Amniotic stem cell (primary cell): ENCODE results near the gene RFPL4A.

Source experiments
- DNase-seq: peaks from one replicate; lab custom pipeline; 2025; lab: John Stamatoyannopoulos, UW

Gene RFPL4A

DNA sequence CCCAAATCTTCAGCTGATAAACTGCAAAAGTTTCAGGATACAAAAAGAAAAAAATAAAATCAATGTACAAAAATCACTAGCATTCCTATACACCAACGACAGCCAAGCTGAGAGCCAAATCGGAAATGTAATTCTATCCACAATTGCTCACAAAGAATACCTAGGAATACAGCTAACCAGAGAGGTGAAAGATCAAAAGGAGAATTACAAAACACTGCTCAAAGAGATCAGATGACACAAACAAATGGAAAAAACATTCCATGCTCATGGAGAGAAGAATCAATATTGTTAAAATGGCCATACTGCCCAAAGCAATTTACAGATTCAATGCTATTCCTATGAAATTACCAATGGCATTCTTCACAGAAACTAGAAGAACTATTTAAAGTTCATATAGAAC, 43.4 kb downstream of the RFPL4A start:
- no peak for DNase-seq

DNA sequence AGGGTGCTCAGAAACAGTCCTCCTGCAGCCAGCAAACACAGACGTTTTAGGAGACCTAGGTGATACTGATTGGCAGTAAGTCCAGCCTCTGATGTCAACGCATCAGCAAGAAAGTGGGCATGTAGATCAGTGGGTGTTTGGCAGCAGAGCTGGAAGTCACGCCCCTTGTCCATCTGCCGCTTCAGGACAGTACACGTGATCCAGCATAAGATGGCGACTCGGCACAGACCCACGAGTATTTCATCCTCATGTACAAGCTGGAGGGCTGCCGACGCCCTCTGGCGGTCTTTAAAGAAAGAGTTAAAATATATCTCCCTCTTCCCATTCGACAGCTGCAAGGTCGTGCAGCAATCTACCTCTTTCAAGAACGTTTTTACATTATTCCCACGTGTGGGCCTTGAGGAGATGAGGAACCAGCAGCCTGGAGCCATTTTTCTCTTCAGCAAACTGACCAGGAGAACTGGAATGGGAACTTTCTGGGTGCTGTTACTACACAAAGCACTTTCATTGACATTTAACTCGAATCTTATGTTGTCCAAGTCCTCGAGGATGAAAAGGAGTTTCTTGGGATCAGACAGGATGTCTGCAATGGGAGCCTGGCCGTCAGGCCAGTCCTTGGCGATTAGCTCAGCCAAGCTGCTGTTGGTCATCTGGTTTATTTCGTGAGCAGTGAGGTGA, 50.6 kb downstream of the RFPL4A start:
- DNase-seq, result no peak

GRCh38 chr19:55811340-55811739, 52.4 kb downstream of the RFPL4A start:
- no peak for DNase-seq

GRCh38 chr19:55812449-55812848, 53.6 kb downstream of the RFPL4A start:
- DNase-seq, result no peak
